H9 (cell line): ENCODE measurements around the gene MROH8. TPM values are rescaled to one million over a fixed set of nuclear protein-coding genes. Genes with fewer than 3 reads are reported as not detected.

Source experiments
- DNase-seq: peaks from one replicate; pipeline ENCODE4 v3.0.0-alpha.2; 2017
- H2AFZ ChIP-seq: one replicate; pipeline ENCODE4 v1.6.1; 2013; ENCODE audit warnings: mild to moderate bottlenecking, low read length, control low read depth, moderate library complexity
- H2AK5ac ChIP-seq: 2 replicates; pipeline ENCODE4 v1.6.1; 2013; ENCODE audit warnings: low read length, control low read depth, mixed read lengths; ENCODE audit not compliant: insufficient read length
- H2BK120ac ChIP-seq: one replicate; pipeline ENCODE4 v1.6.1; 2013; ENCODE audit warnings: low read depth, mild to moderate bottlenecking, low read length, control low read depth, inconsistent platforms; ENCODE audit not compliant: poor library complexity, severe bottlenecking
- H2BK12ac ChIP-seq: 2 replicates; pipeline ENCODE4 v1.6.1; 2013; ENCODE audit warnings: low read length, control low read depth, mixed read lengths, low read depth; ENCODE audit not compliant: insufficient read length
- H2BK15ac ChIP-seq: 2 replicates; pipeline ENCODE4 v1.6.1; 2013; ENCODE audit warnings: low read depth, low read length, control low read depth
- H2BK20ac ChIP-seq: one replicate; pipeline ENCODE4 v1.6.1; 2013; ENCODE audit warnings: low read depth, mild to moderate bottlenecking, low read length, control low read depth, inconsistent platforms; ENCODE audit not compliant: poor library complexity, severe bottlenecking
- H2BK5ac ChIP-seq: 2 replicates; pipeline ENCODE4 v1.6.1; 2013; ENCODE audit warnings: low read length, control low read depth, mixed read lengths; ENCODE audit not compliant: insufficient read length
- H3K14ac ChIP-seq: 2 replicates; pipeline ENCODE4 v1.6.1; 2013; ENCODE audit warnings: low read length, control low read depth; ENCODE audit not compliant: insufficient read depth
- H3K18ac ChIP-seq: 2 replicates; pipeline ENCODE4 v1.6.1; 2013; ENCODE audit warnings: low read depth, mild to moderate bottlenecking, mixed read lengths, low read length, control low read depth; ENCODE audit not compliant: insufficient read length
- H3K23ac ChIP-seq: 2 replicates; pipeline ENCODE4 v1.6.1; 2013; ENCODE audit warnings: low read length, control low read depth, mixed read lengths, low read depth; ENCODE audit not compliant: insufficient read length
- H3K23me2 ChIP-seq: 2 replicates; pipeline ENCODE4 v1.6.1; 2013; ENCODE audit warnings: low read depth, mild to moderate bottlenecking, mixed read lengths, low read length, control low read depth; ENCODE audit not compliant: insufficient read length, poor library complexity, severe bottlenecking
- H3K27ac ChIP-seq: 2 replicates; pipeline ENCODE4 v1.5.1; 2013; ENCODE audit warnings: low read length, control low read depth, mixed read lengths, low read depth; ENCODE audit not compliant: insufficient read length
- H3K27me3 ChIP-seq: 2 replicates; pipeline ENCODE4 v1.6.1; 2013; ENCODE audit warnings: low read length, control low read depth, inconsistent platforms; ENCODE audit not compliant: insufficient read depth
- H3K4ac ChIP-seq: 2 replicates; pipeline ENCODE4 v1.6.1; 2013; ENCODE audit warnings: low read depth, mild to moderate bottlenecking, control low read depth, inconsistent platforms, low read length, moderate library complexity
- H3K4me1 ChIP-seq: 2 replicates; pipeline ENCODE4 v1.6.1; 2013; ENCODE audit warnings: low read length, control low read depth, inconsistent platforms; ENCODE audit not compliant: insufficient read depth
- H3K4me2 ChIP-seq: 2 replicates; pipeline ENCODE4 v1.6.1; 2013; ENCODE audit warnings: low read length, control low read depth, mixed read lengths; ENCODE audit not compliant: insufficient read length, insufficient read depth
- H3K56ac ChIP-seq: 2 replicates; pipeline ENCODE4 v1.6.1; 2013; ENCODE audit warnings: low read depth, mild to moderate bottlenecking, mixed read lengths, low read length, control low read depth; ENCODE audit not compliant: insufficient read length
- H3K79me1 ChIP-seq: 2 replicates; pipeline ENCODE4 v1.6.1; 2013; ENCODE audit warnings: low read depth, mild to moderate bottlenecking, moderate library complexity, low read length, control low read depth, inconsistent platforms; ENCODE audit not compliant: insufficient read depth, poor library complexity, severe bottlenecking
- H3K79me2 ChIP-seq: 2 replicates; pipeline ENCODE4 v1.6.1; 2013; ENCODE audit warnings: low read length, control low read depth, inconsistent platforms; ENCODE audit not compliant: insufficient read depth
- H3K9ac ChIP-seq: 2 replicates; pipeline ENCODE4 v1.6.1; 2013; ENCODE audit warnings: low read length, control low read depth, mixed read lengths; ENCODE audit not compliant: insufficient read length; ENCODE audit errors: extremely low read depth
- H3K9me3 ChIP-seq: one replicate; pipeline ENCODE4 v1.6.1; 2013; ENCODE audit warnings: low read depth, low read length, inconsistent platforms; ENCODE audit not compliant: control insufficient read depth
- H3T11ph ChIP-seq: one replicate; pipeline ENCODE4 v1.6.1; 2013; ENCODE audit warnings: mild to moderate bottlenecking, low read length, control low read depth, inconsistent platforms
- H4K20me1 ChIP-seq: one replicate; pipeline ENCODE4 v1.6.1; 2013; ENCODE audit not compliant: control insufficient read depth, insufficient read length, insufficient read depth
- H4K5ac ChIP-seq: 2 replicates; pipeline ENCODE4 v1.6.1; 2013; ENCODE audit warnings: low read depth, mild to moderate bottlenecking, mixed read lengths, low read length, control low read depth; ENCODE audit not compliant: insufficient read length
- H4K8ac ChIP-seq: replicated peaks from 2 replicates; pipeline ENCODE4 v1.6.1; 2013; ENCODE audit warnings: low read length, control low read depth, mixed read lengths, low read depth; ENCODE audit not compliant: insufficient read length
- H4K91ac ChIP-seq: 2 replicates; pipeline ENCODE4 v1.6.1; 2013; ENCODE audit warnings: low read depth, mild to moderate bottlenecking, moderate library complexity, mixed read lengths, low read length, control low read depth; ENCODE audit not compliant: insufficient read length
- H3K27ac Mint-ChIP-seq, 3 experiments: 2 replicates in 2 of 3; 3 replicates in 1 of 3; pipeline ENCODE4 v1.8.0; 2020 to 2021; ENCODE audit warnings: mixed read lengths in 3 of 3, mild to moderate bottlenecking in 1 of 3, moderate library complexity in 1 of 3
- H3K27me3 Mint-ChIP-seq: 2 replicates; pipeline ENCODE4 v1.8.0; 2021; ENCODE audit warnings: low read depth, mild to moderate bottlenecking, moderate library complexity, mixed read lengths
- H3K36me3 Mint-ChIP-seq, 3 experiments: 2 replicates in 2 of 3; 3 replicates in 1 of 3; pipeline ENCODE4 v1.8.0; 2020 to 2021; ENCODE audit warnings: low read depth in 3 of 3, mixed read lengths in 3 of 3; ENCODE audit not compliant: insufficient read depth in 1 of 3
- H3K4me1 Mint-ChIP-seq, 2 experiments: 2 replicates each; pipeline ENCODE4 v1.8.0; 2020; ENCODE audit warnings: mixed read lengths in 2 of 2
- H3K4me3 Mint-ChIP-seq, 2 experiments: 2 replicates in 1 of 2; 3 replicates in 1 of 2; pipeline ENCODE4 v1.8.0; 2020 to 2021; ENCODE audit warnings: mild to moderate bottlenecking in 2 of 2, mixed read lengths in 2 of 2, moderate library complexity in 1 of 2
- H3K9me3 Mint-ChIP-seq, 2 experiments: 2 replicates in 1 of 2; 3 replicates in 1 of 2; pipeline ENCODE4 v1.8.0; 2020; ENCODE audit warnings: mild to moderate bottlenecking in 2 of 2, mixed read lengths in 2 of 2, moderate library complexity in 1 of 2
- WGBS: extraction: QIAGEN DNeasy Blood & Tissue Kit; methylation state at CpG from one replicate; pipeline ENCODE4 v1.1.7; 2013; ENCODE audit warnings: missing lambda C conversion rate, low lambda C conversion rate, mixed read lengths; ENCODE audit not compliant: insufficient read length; ENCODE audit errors: extremely low coverage; 5-methylcytosine and 5-hydroxymethylcytosine counted together
- total RNA-seq: library from RNA; stranded (reverse); gene quantifications from 2 replicates; pipeline ENCODE4 v1.2.1, GENCODE V29; 2021
- TF ChIP-seq, protein P1 (sequence below): fragments of 200-600 bp; sonication (generic); conservative IDR thresholded peaks from 3 replicates; pipeline ENCODE4 v1.8.0; 2021; ENCODE audit warnings: antibody characterized with exemption, mild to moderate bottlenecking

Gene MROH8
- total RNA-seq, 1 experiment from 2014 or later: 0.90 TPM

DNA sequence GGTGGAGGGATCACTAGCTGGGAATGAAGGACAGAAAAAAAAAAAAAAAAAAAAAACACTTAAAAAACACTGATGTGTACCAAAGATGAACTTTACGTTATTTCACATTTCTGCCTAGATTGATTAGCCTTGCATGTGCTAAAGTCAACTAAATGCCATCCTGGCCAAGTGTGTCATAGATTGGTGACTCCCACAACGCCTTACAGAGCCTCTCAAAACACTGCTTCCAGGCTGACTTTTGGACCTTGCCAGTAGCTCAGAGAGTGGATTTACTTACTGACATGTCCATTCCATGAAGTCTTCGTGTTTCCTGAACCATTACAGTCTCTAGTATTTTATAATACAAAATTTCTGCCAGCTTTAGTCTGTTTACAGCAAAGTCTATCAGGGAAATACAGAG lies 124.1 kb downstream of the MROH8 start:
- Mint-ChIP-seq H3K27ac (no peak overlapping the region), H3K4me3 (no peak overlapping the region), H3K4me1 (no peaks in the 10 kb centered on the region), H3K9me3 (no peaks in the 10 kb centered on the region), H3K36me3 (peaks cover 37 to 76% (median 74%) of the 10 kb centered on the region in 3 experiments; a peak in 6 of 7 replicates), H3K27me3 (no peaks in the 10 kb centered on the region)
- Histone ChIP-seq H3K9me3 (no peaks in the 10 kb centered on the region), H2BK5ac (no peak overlapping the region), H3K79me2 (no peaks in the 10 kb centered on the region), H3T11ph (no peak overlapping the region), H4K91ac (no peak overlapping the region), H3K18ac (no peak overlapping the region), H2BK12ac (no peak overlapping the region), H3K23ac (no peak overlapping the region), H3K4me1 (no peaks in the 10 kb centered on the region), H4K8ac (no peak overlapping the region), H3K4me2 (no peak overlapping the region), H3K79me1 (no peaks in the 10 kb centered on the region), H2BK15ac (no peak overlapping the region), H2AFZ (no peak overlapping the region), H3K27ac (no peak overlapping the region), H2AK5ac (no peak overlapping the region), H4K20me1 (no peaks in the 10 kb centered on the region), H3K27me3 (no peaks in the 10 kb centered on the region), H4K5ac (no peak overlapping the region), H2BK20ac (no peak overlapping the region), H3K23me2 (no peaks in the 10 kb centered on the region), H2BK120ac (no peak overlapping the region), H3K14ac (no peak overlapping the region), H3K56ac (no peak overlapping the region), H3K4ac (no peak overlapping the region), H3K9ac (no peak overlapping the region)
- TF ChIP-seq, protein P1, sequence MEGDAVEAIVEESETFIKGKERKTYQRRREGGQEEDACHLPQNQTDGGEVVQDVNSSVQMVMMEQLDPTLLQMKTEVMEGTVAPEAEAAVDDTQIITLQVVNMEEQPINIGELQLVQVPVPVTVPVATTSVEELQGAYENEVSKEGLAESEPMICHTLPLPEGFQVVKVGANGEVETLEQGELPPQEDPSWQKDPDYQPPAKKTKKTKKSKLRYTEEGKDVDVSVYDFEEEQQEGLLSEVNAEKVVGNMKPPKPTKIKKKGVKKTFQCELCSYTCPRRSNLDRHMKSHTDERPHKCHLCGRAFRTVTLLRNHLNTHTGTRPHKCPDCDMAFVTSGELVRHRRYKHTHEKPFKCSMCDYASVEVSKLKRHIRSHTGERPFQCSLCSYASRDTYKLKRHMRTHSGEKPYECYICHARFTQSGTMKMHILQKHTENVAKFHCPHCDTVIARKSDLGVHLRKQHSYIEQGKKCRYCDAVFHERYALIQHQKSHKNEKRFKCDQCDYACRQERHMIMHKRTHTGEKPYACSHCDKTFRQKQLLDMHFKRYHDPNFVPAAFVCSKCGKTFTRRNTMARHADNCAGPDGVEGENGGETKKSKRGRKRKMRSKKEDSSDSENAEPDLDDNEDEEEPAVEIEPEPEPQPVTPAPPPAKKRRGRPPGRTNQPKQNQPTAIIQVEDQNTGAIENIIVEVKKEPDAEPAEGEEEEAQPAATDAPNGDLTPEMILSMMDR: no peak
- DNase-seq: no peak
- no CpG with 5 or more reads among the region's 3 CpGs for WGBS
